HEK293T (cell line): ENCODE data around the gene CCDC77.

ENCODE experiments used
- BHLHE40 ChIP-seq: fragments of 450-650 bp; IDR thresholded peaks from 2 replicates; pipeline ENCODE4 v1.6.1; 2016; ENCODE audit warnings: mild to moderate bottlenecking, moderate library complexity, borderline replicate concordance
- CTBP1 ChIP-seq: fragments of 450-650 bp; IDR thresholded peaks from 2 replicates; pipeline ENCODE4 v1.6.1; 2016; ENCODE audit warnings: borderline replicate concordance
- ELF4 ChIP-seq: fragments of 450-650 bp; IDR thresholded peaks from 2 replicates; pipeline ENCODE4 v1.6.1; 2017; ENCODE audit warnings: antibody characterized with exemption
- FOXA1 ChIP-seq: fragments of 450-650 bp; IDR thresholded peaks from 2 replicates; pipeline ENCODE4 v1.6.1; 2016; ENCODE audit warnings: mild to moderate bottlenecking
- FOXK2 ChIP-seq: fragments of 450-650 bp; IDR thresholded peaks from 2 replicates; pipeline ENCODE4 v1.6.1; 2016; ENCODE audit warnings: mild to moderate bottlenecking
- HDGF ChIP-seq: fragments of 450-650 bp; IDR thresholded peaks from 2 replicates; pipeline ENCODE4 v1.6.1; 2017; ENCODE audit warnings: antibody characterized with exemption, borderline replicate concordance
- PKNOX1 ChIP-seq: fragments of 450-650 bp; IDR thresholded peaks from 2 replicates; pipeline ENCODE4 v1.6.1; 2016
- SP1 ChIP-seq: fragments of 450-650 bp; IDR thresholded peaks from 2 replicates; pipeline ENCODE4 v1.6.1; 2017

GRCh38 chr12:475286-475685, 73.8 kb downstream of the CCDC77 start:
- TF ChIP-seq BHLHE40 (no peak), SP1 (no peak), FOXK2 (no peak), PKNOX1 (no peak), FOXA1 (no peak), ELF4 (no peak), HDGF (no peak), CTBP1 (no peak)
